ENCODE results near the gene GPBAR1. TPM values are rescaled to one million over a fixed set of nuclear protein-coding genes. Genes with fewer than 3 reads are reported as not detected.

Gene GPBAR1
- total RNA-seq (ENCODE audit: unreplicated experiment) = 0.77 TPM
- long read RNA-seq = 0 reads

GRCh38 chr2:218260742-218261422, at the start of gene GPBAR1:
GPBAR1 (plus strand) TSS chr2:218261015; CDS start chr2:218262725, 1,710 bp downstream.
- no peak for DNase-seq (ENCODE audit: low spot score)
- Mint-ChIP-seq H3K9me3 (ENCODE audit: unreplicated experiment) (no peaks in the 10 kb centered on the region), H3K4me1 (ENCODE audit: unreplicated experiment) (peaks cover 40% of the 10 kb centered on the region), H3K36me3 (ENCODE audit: low read depth, unreplicated experiment) (peaks cover 12% of the 10 kb centered on the region), H3K4me3 (ENCODE audit: unreplicated experiment) (peak within 1 kb of the TSS; percentile 71), H3K27ac (ENCODE audit: unreplicated experiment) (peak within 1 kb of the TSS; percentile 85), H3K27me3 (ENCODE audit: unreplicated experiment) (peaks cover 10% of the 10 kb centered on the region)
- TF ChIP-seq CTCF (IDR thresholded peaks at IDR 0.05; ENCODE audit: unreplicated experiment) = no peak

GRCh38 chr2:218214116-218214515, 46.7 kb upstream of the GPBAR1 start:
- Mint-ChIP-seq H3K9me3 (ENCODE audit: unreplicated experiment) (no peaks in the 10 kb centered on the region), H3K36me3 (ENCODE audit: low read depth, unreplicated experiment) (peaks cover 16% of the 10 kb centered on the region), H3K4me1 (ENCODE audit: unreplicated experiment) (peaks cover 31% of the 10 kb centered on the region), H3K4me3 (ENCODE audit: unreplicated experiment) (no peak overlapping the region), H3K27me3 (ENCODE audit: unreplicated experiment) (peaks cover 20% of the 10 kb centered on the region), H3K27ac (ENCODE audit: unreplicated experiment) (peak overlapping the region; percentile 79)
- no peak for TF ChIP-seq CTCF (IDR thresholded peaks at IDR 0.05; ENCODE audit: unreplicated experiment)
- DNase-seq (ENCODE audit: low spot score) = no peak

- peak overlapping the region; percentile 97 for H3K4me3 Mint-ChIP-seq (ENCODE audit: unreplicated experiment)
- peaks cover 51% of the 10 kb centered on the region for H3K4me1 Mint-ChIP-seq (ENCODE audit: unreplicated experiment)
- peaks cover 28% of the 10 kb centered on the region for H3K36me3 Mint-ChIP-seq (ENCODE audit: low read depth, unreplicated experiment)
- DNase-seq (ENCODE audit: low spot score) = no peak
- no peak for TF ChIP-seq CTCF (IDR thresholded peaks at IDR 0.05; ENCODE audit: unreplicated experiment)
- H3K27me3 Mint-ChIP-seq (ENCODE audit: unreplicated experiment) = peaks cover 20% of the 10 kb centered on the region
- no peaks in the 10 kb centered on the region for H3K9me3 Mint-ChIP-seq (ENCODE audit: unreplicated experiment)
- peak overlapping the region; percentile 99 for H3K27ac Mint-ChIP-seq (ENCODE audit: unreplicated experiment)
Measured at GRCh38 chr2:218216336-218216673, 44.5 kb upstream of the GPBAR1 start.

GRCh38 chr2:218216674-218217359, 44.0 kb upstream of the GPBAR1 start, which contains the start of gene ARPC2:
ARPC2 (plus strand) TSS chr2:218217189; CDS start chr2:218217471, 282 bp downstream.
- TF ChIP-seq CTCF (IDR thresholded peaks at IDR 0.05; ENCODE audit: unreplicated experiment) = no peak

More at GRCh38 chr2:218216674-218217359, 44.0 kb upstream of the GPBAR1 start, which contains the start of gene ARPC2:
- Mint-ChIP-seq H3K9me3 (ENCODE audit: unreplicated experiment) (no peaks in the 10 kb centered on the region), H3K4me1 (ENCODE audit: unreplicated experiment) (peaks cover 56% of the 10 kb centered on the region), H3K27ac (ENCODE audit: unreplicated experiment) (peak within 1 kb of the TSS; percentile 99), H3K36me3 (ENCODE audit: low read depth, unreplicated experiment) (peaks cover 33% of the 10 kb centered on the region), H3K4me3 (ENCODE audit: unreplicated experiment) (peak within 1 kb of the TSS; percentile 99), H3K27me3 (ENCODE audit: unreplicated experiment) (peaks cover 22% of the 10 kb centered on the region)
- peak; percentile 96 for DNase-seq (ENCODE audit: low spot score)

Measured in endothelial cell (in vitro differentiated cells).